SK-N-SH treated with all-trans-retinoic acid at 6 μM for 48 hours (cell line): ENCODE measurements around the gene CCDC158.

Source experiments
- ARNTL ChIP-seq: fragments of 450-650 bp; formaldehyde crosslinking; IDR thresholded peaks from 2 replicates; pipeline ENCODE4 v1.5.0; 2020; ENCODE audit warnings: low read depth, mild to moderate bottlenecking, moderate library complexity, borderline replicate concordance
- BACH2 ChIP-seq: fragments of 250-450 bp; sonication (Bioruptor Pico); IDR thresholded peaks from 2 replicates; pipeline ENCODE4 v1.9.0; 2021; ENCODE audit warnings: mild to moderate bottlenecking, borderline replicate concordance
- CSRNP3 ChIP-seq: fragments of 250-450 bp; sonication (Bioruptor Pico); IDR thresholded peaks from 2 replicates; pipeline ENCODE4 v1.5.1; 2021; ENCODE audit warnings: mild to moderate bottlenecking, moderate library complexity
- GLIS3 ChIP-seq: fragments of 250-450 bp; sonication (Bioruptor Pico); IDR thresholded peaks from 2 replicates; pipeline ENCODE4 v1.5.0; 2020; ENCODE audit warnings: mild to moderate bottlenecking, moderate library complexity
- ISL1 ChIP-seq: fragments of 250-450 bp; sonication (Bioruptor Pico); IDR thresholded peaks from 2 replicates; pipeline ENCODE4 v2.1.2; 2022; ENCODE audit warnings: mild to moderate bottlenecking, moderate library complexity
- SNAI2 ChIP-seq: fragments of 250-450 bp; sonication (Bioruptor Pico); IDR thresholded peaks from 2 replicates; pipeline ENCODE4 v1.5.0; 2020; ENCODE audit warnings: mild to moderate bottlenecking, moderate library complexity
- TCF4 ChIP-seq: fragments of 250-450 bp; sonication (Bioruptor Pico); IDR thresholded peaks from 2 replicates; pipeline ENCODE4 v1.8.0; 2021; ENCODE audit warnings: mild to moderate bottlenecking, moderate library complexity, borderline replicate concordance
- ZNF8 ChIP-seq: fragments of 450-650 bp; formaldehyde crosslinking; IDR thresholded peaks from 2 replicates; pipeline ENCODE4 v1.5.0; 2020; ENCODE audit warnings: mild to moderate bottlenecking, moderate library complexity
- TF ChIP-seq, protein P1 (sequence below): fragments of 250-450 bp; sonication (Bioruptor Pico); IDR thresholded peaks from 2 replicates; pipeline ENCODE4 v1.8.0; 2020; ENCODE audit warnings: mild to moderate bottlenecking, moderate library complexity, borderline replicate concordance

GRCh38 chr4:76386566-76387305, 34.2 kb downstream of the CCDC158 start:
- TF ChIP-seq ZNF8 (CRISPR knock-in tag) (no peak), ARNTL (CRISPR knock-in tag) (no peak), BACH2 (CRISPR knock-in tag) (no peak), CSRNP3 (no peak), ISL1 (CRISPR knock-in tag) (no peak), SNAI2 (no peak), TCF4 (CRISPR knock-in tag) (no peak), GLIS3 (no peak)
- TF ChIP-seq, protein P1, sequence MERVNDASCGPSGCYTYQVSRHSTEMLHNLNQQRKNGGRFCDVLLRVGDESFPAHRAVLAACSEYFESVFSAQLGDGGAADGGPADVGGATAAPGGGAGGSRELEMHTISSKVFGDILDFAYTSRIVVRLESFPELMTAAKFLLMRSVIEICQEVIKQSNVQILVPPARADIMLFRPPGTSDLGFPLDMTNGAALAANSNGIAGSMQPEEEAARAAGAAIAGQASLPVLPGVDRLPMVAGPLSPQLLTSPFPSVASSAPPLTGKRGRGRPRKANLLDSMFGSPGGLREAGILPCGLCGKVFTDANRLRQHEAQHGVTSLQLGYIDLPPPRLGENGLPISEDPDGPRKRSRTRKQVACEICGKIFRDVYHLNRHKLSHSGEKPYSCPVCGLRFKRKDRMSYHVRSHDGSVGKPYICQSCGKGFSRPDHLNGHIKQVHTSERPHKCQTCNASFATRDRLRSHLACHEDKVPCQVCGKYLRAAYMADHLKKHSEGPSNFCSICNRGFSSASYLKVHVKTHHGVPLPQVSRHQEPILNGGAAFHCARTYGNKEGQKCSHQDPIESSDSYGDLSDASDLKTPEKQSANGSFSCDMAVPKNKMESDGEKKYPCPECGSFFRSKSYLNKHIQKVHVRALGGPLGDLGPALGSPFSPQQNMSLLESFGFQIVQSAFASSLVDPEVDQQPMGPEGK (CRISPR knock-in tag), result no peak
